GM18868 (cell line): ENCODE results near the gene HS6ST3.
A peak's percentile ranks its signal among the peaks of the same experiment; 100 is the strongest.

Experiments used
- ATAC-seq: cut with Tn5 transposase; IDR thresholded peaks from one replicate; pipeline ENCODE4 v1.9.1; 2021; ENCODE audit warnings: mild to moderate bottlenecking, moderate library complexity; ENCODE audit not compliant: unreplicated experiment

HS6ST3 gene

GRCh38 chr13:96294930-96295881 is 205.3 kb downstream of the HS6ST3 start:
- ATAC-seq, result no peak

GRCh38 chr13:96297360-96297759 is 207.5 kb downstream of the HS6ST3 start:
- no peak for ATAC-seq

- ATAC-seq, result no peak
These were observed 209.3 kb downstream of the HS6ST3 start for GRCh38 chr13:96299235-96299634.

GRCh38 chr13:96308568-96308967 is 218.7 kb downstream of the HS6ST3 start:
- ATAC-seq, result no peak

GRCh38 chr13:96314974-96315373 is 225.1 kb downstream of the HS6ST3 start:
- ATAC-seq, result no peak

GRCh38 chr13:96338030-96338429 is 248.1 kb downstream of the HS6ST3 start:
- ATAC-seq, result peak; percentile 70

GRCh38 chr13:96342286-96342685 is 252.4 kb downstream of the HS6ST3 start:
- no peak for ATAC-seq

GRCh38 chr13:96342852-96343465 is 253.1 kb downstream of the HS6ST3 start:
- no peak for ATAC-seq

GRCh38 chr13:96346921-96347320 is 257.0 kb downstream of the HS6ST3 start:
- no peak for ATAC-seq

GRCh38 chr13:96373597-96373996 is 283.7 kb downstream of the HS6ST3 start:
- no peak for ATAC-seq

- no peak for ATAC-seq
These were observed 287.9 kb downstream of the HS6ST3 start for GRCh38 chr13:96377835-96378234.

- peak; percentile 56 for ATAC-seq
These were observed 290.1 kb downstream of the HS6ST3 start for GRCh38 chr13:96379967-96380366.

- no peak for ATAC-seq
These were observed 291.8 kb downstream of the HS6ST3 start for GRCh38 chr13:96381681-96382080.

GRCh38 chr13:96388598-96388997 is 298.7 kb downstream of the HS6ST3 start:
- ATAC-seq, result no peak

- no peak for ATAC-seq
These were observed 301.7 kb downstream of the HS6ST3 start for GRCh38 chr13:96391606-96392005.

- no peak for ATAC-seq
These were observed 307.9 kb downstream of the HS6ST3 start for GRCh38 chr13:96397807-96398206.

GRCh38 chr13:96398486-96398885 is 308.6 kb downstream of the HS6ST3 start:
- ATAC-seq, result no peak

- ATAC-seq, result no peak
These were observed 313.3 kb downstream of the HS6ST3 start for GRCh38 chr13:96403241-96403640.

- no peak for ATAC-seq
These were observed 313.7 kb downstream of the HS6ST3 start for GRCh38 chr13:96403651-96404050.

- ATAC-seq, result no peak
These were observed 326.0 kb downstream of the HS6ST3 start for GRCh38 chr13:96415831-96416385.

- no peak for ATAC-seq
These were observed 328.2 kb downstream of the HS6ST3 start for GRCh38 chr13:96417939-96418685.
